Activated naive CD8-positive, alpha-beta T cell treated with anti-CD3 and anti-CD28 coated beads, Interleukin-2, amount 10 ng/mL, durations not matched to agents 7 days and 5 days (primary cell): ENCODE measurements around the gene BCL11B. TPM values are rescaled to one million over a fixed set of nuclear protein-coding genes. Genes with fewer than 3 reads are reported as not detected.

Source experiments
- ATAC-seq: fragments of 150-1000 bp; cut with Tn5 transposase; one replicate; pipeline ENCODE4 v1.10.0; 2021; ENCODE audit warnings: low read depth, moderate library complexity
- POLR2A ChIA-PET: fragments of 350-600 bp; sonication (Branson Sonifier 250); formaldehyde crosslinking; loops from one replicate; lab custom pipeline; 2021; ENCODE audit warnings: antibody characterized with exemption; lab: Charles Lee
- DNase-seq: peaks from one replicate; pipeline ENCODE4 v3.0.0; 2021
- H3K27ac Mint-ChIP-seq: one replicate; pipeline ENCODE4 v1.8.0; 2022; ENCODE audit warnings: mild to moderate bottlenecking, mixed read lengths
- H3K27me3 Mint-ChIP-seq: one replicate; pipeline ENCODE4 v1.8.0; 2022; ENCODE audit warnings: mild to moderate bottlenecking, moderate library complexity, mixed read lengths
- H3K36me3 Mint-ChIP-seq: one replicate; pipeline ENCODE4 v1.8.0; 2021; ENCODE audit warnings: mild to moderate bottlenecking, mixed read lengths
- H3K4me1 Mint-ChIP-seq: one replicate; pipeline ENCODE4 v1.8.0; 2021; ENCODE audit warnings: mixed read lengths
- H3K4me3 Mint-ChIP-seq: one replicate; pipeline ENCODE4 v1.8.0; 2022; ENCODE audit warnings: mild to moderate bottlenecking, moderate library complexity, mixed read lengths
- H3K9me3 Mint-ChIP-seq: one replicate; pipeline ENCODE4 v1.8.0; 2021; ENCODE audit warnings: mixed read lengths
- total RNA-seq, 2 experiments: library from RNA; stranded (reverse); gene quantifications; one replicate each; pipeline ENCODE4 v1.2.3, GENCODE V29; 2021

BCL11B gene
- total RNA-seq, 2 experiments from 2014 or later, result 99.5 to 104 TPM

GRCh38 chr14:99148861-99149610 lies 123.0 kb downstream of the BCL11B start:
- DNase-seq, result no peak
- no peaks in the 10 kb centered on the region for H3K27me3 Mint-ChIP-seq
- H3K4me3 Mint-ChIP-seq, result no peak overlapping the region
- no peaks in the 10 kb centered on the region for H3K4me1 Mint-ChIP-seq
- no peaks in the 10 kb centered on the region for H3K9me3 Mint-ChIP-seq
- no peak for ATAC-seq
- POLR2A ChIA-PET, result no interaction called here
- no peaks in the 10 kb centered on the region for H3K36me3 Mint-ChIP-seq
- H3K27ac Mint-ChIP-seq, result no peak overlapping the region

GRCh38 chr14:99148131-99148530 lies 123.9 kb downstream of the BCL11B start:
- DNase-seq (no peak), ATAC-seq (no peak)
- Mint-ChIP-seq H3K9me3 (no peaks in the 10 kb centered on the region), H3K4me3 (no peak overlapping the region), H3K4me1 (peaks cover 1% of the 10 kb centered on the region), H3K27me3 (no peaks in the 10 kb centered on the region), H3K27ac (no peak overlapping the region), H3K36me3 (no peaks in the 10 kb centered on the region)
- POLR2A ChIA-PET, result interaction anchor here (0.7 kb wide), 1 partner anchor 14 kb away, joined by 3 read pairs; no protein-coding TSS in a partner anchor

GRCh38 chr14:99147366-99147740 lies 124.6 kb downstream of the BCL11B start:
- Mint-ChIP-seq H3K4me1 (peaks cover 1% of the 10 kb centered on the region), H3K9me3 (no peaks in the 10 kb centered on the region), H3K27ac (no peak overlapping the region), H3K36me3 (no peaks in the 10 kb centered on the region), H3K27me3 (peaks cover 2% of the 10 kb centered on the region), H3K4me3 (no peak overlapping the region)
- DNase-seq, result no peak
- POLR2A ChIA-PET, result no interaction called here
- no peak for ATAC-seq

- H3K9me3 Mint-ChIP-seq, result no peaks in the 10 kb centered on the region
- POLR2A ChIA-PET, result no interaction called here
Observed at GRCh38 chr14:99146616-99147365, 125.2 kb downstream of the BCL11B start.

GRCh38 chr14:99145307-99145706 lies 126.7 kb downstream of the BCL11B start:
- POLR2A ChIA-PET, result no interaction called here
- no peaks in the 10 kb centered on the region for H3K36me3 Mint-ChIP-seq

More at GRCh38 chr14:99146616-99147365, 125.2 kb downstream of the BCL11B start:
- H3K4me3 Mint-ChIP-seq, result no peak overlapping the region
- no peaks in the 10 kb centered on the region for H3K36me3 Mint-ChIP-seq
- DNase-seq (no peak), ATAC-seq (no peak)
- no peak overlapping the region for H3K27ac Mint-ChIP-seq
- peaks cover 2% of the 10 kb centered on the region for H3K27me3 Mint-ChIP-seq
- peaks cover 1% of the 10 kb centered on the region for H3K4me1 Mint-ChIP-seq

GRCh38 chr14:99143793-99144192 lies 128.2 kb downstream of the BCL11B start:
- POLR2A ChIA-PET, result no interaction called here
- Mint-ChIP-seq H3K4me3 (no peak overlapping the region), H3K9me3 (no peaks in the 10 kb centered on the region), H3K27me3 (peaks cover 2% of the 10 kb centered on the region), H3K36me3 (no peaks in the 10 kb centered on the region), H3K4me1 (peaks cover 1% of the 10 kb centered on the region), H3K27ac (no peak overlapping the region)
- ATAC-seq, result no peak
- no peak for DNase-seq

More at GRCh38 chr14:99145307-99145706, 126.7 kb downstream of the BCL11B start:
- Mint-ChIP-seq H3K9me3 (no peaks in the 10 kb centered on the region), H3K4me1 (peaks cover 1% of the 10 kb centered on the region), H3K27me3 (peaks cover 2% of the 10 kb centered on the region), H3K27ac (no peak overlapping the region), H3K4me3 (no peak overlapping the region)
- no peak for ATAC-seq
- DNase-seq, result no peak

- no peak for ATAC-seq
- Mint-ChIP-seq H3K36me3 (no peaks in the 10 kb centered on the region), H3K4me3 (no peak overlapping the region), H3K27me3 (peaks cover 2% of the 10 kb centered on the region), H3K4me1 (peaks cover 1% of the 10 kb centered on the region), H3K9me3 (no peaks in the 10 kb centered on the region), H3K27ac (no peak overlapping the region)
- POLR2A ChIA-PET, result no interaction called here
- no peak for DNase-seq
Observed at GRCh38 chr14:99143126-99143525, 128.9 kb downstream of the BCL11B start.

- ATAC-seq (no peak), DNase-seq (no peak)
- no peak overlapping the region for H3K4me3 Mint-ChIP-seq
- no peaks in the 10 kb centered on the region for H3K36me3 Mint-ChIP-seq
- POLR2A ChIA-PET, result no interaction called here
- H3K27ac Mint-ChIP-seq, result no peak overlapping the region
- peaks cover 2% of the 10 kb centered on the region for H3K27me3 Mint-ChIP-seq
- H3K9me3 Mint-ChIP-seq, result no peaks in the 10 kb centered on the region
- peaks cover 7% of the 10 kb centered on the region for H3K4me1 Mint-ChIP-seq
Observed at GRCh38 chr14:99141236-99141635, 130.8 kb downstream of the BCL11B start.

GRCh38 chr14:99138999-99139865 lies 132.8 kb downstream of the BCL11B start:
- H3K36me3 Mint-ChIP-seq, result no peaks in the 10 kb centered on the region
- ATAC-seq (no peak), DNase-seq (no peak)
- no peaks in the 10 kb centered on the region for H3K9me3 Mint-ChIP-seq
- H3K27me3 Mint-ChIP-seq, result peaks cover 2% of the 10 kb centered on the region
- POLR2A ChIA-PET, result no interaction called here
- peaks cover 7% of the 10 kb centered on the region for H3K4me1 Mint-ChIP-seq
- H3K4me3 Mint-ChIP-seq, result no peak overlapping the region
- no peak overlapping the region for H3K27ac Mint-ChIP-seq

- POLR2A ChIA-PET, result no interaction called here
- Mint-ChIP-seq H3K36me3 (no peaks in the 10 kb centered on the region), H3K4me3 (peak overlapping the region; percentile 52), H3K27ac (peak overlapping the region; percentile 8), H3K9me3 (no peaks in the 10 kb centered on the region), H3K4me1 (peaks cover 8% of the 10 kb centered on the region), H3K27me3 (peaks cover 2% of the 10 kb centered on the region)
- ATAC-seq (peak; percentile 62), DNase-seq (no peak)
Observed at GRCh38 chr14:99137913-99138571, 134.0 kb downstream of the BCL11B start.

GRCh38 chr14:99137001-99137700 lies 134.8 kb downstream of the BCL11B start:
- peaks cover 8% of the 10 kb centered on the region for H3K4me1 Mint-ChIP-seq
- H3K27ac Mint-ChIP-seq, result no peak overlapping the region
- no peak for DNase-seq

GRCh38 chr14:99136401-99136800 lies 135.6 kb downstream of the BCL11B start:
- POLR2A ChIA-PET, result no interaction called here
- no peaks in the 10 kb centered on the region for H3K27me3 Mint-ChIP-seq
- H3K27ac Mint-ChIP-seq, result no peak overlapping the region
- DNase-seq (no peak), ATAC-seq (no peak)
- H3K9me3 Mint-ChIP-seq, result no peaks in the 10 kb centered on the region
- H3K4me1 Mint-ChIP-seq, result peaks cover 8% of the 10 kb centered on the region
- H3K36me3 Mint-ChIP-seq, result no peaks in the 10 kb centered on the region
- H3K4me3 Mint-ChIP-seq, result no peak overlapping the region

More at GRCh38 chr14:99137001-99137700, 134.8 kb downstream of the BCL11B start:
- H3K4me3 Mint-ChIP-seq, result peak overlapping the region; percentile 52
- H3K36me3 Mint-ChIP-seq, result no peaks in the 10 kb centered on the region
- no peaks in the 10 kb centered on the region for H3K9me3 Mint-ChIP-seq
- no peak for ATAC-seq
- no peaks in the 10 kb centered on the region for H3K27me3 Mint-ChIP-seq
- POLR2A ChIA-PET, result no interaction called here
